Suprapubic skin (tissue), 4 donors: Measurements from ENCODE around the gene PMAIP1. TPM values are rescaled to one million over a fixed set of nuclear protein-coding genes. Genes with fewer than 3 reads are reported as not detected.

Experiments used
- DNase-seq, 2 donors: peaks; one replicate each; pipeline ENCODE4 v3.0.0-alpha.2; 2019; ENCODE audit warnings: low spot score in 2 of 2
- H3K27ac ChIP-seq: fragments of 200-600 bp; sonication (generic); one replicate; pipeline ENCODE4 v1.5.1; 2019
- H3K27me3 ChIP-seq: fragments of 200-600 bp; sonication (generic); one replicate; pipeline ENCODE4 v1.5.1; 2019
- H3K36me3 ChIP-seq: fragments of 200-600 bp; sonication (generic); one replicate; pipeline ENCODE4 v1.5.1; 2019
- H3K4me1 ChIP-seq: fragments of 200-600 bp; sonication (generic); one replicate; pipeline ENCODE4 v1.5.1; 2019
- H3K4me3 ChIP-seq: fragments of 200-600 bp; sonication (generic); one replicate; pipeline ENCODE4 v1.5.1; 2019; ENCODE audit warnings: mild to moderate bottlenecking
- H3K9me3 ChIP-seq: fragments of 200-600 bp; sonication (generic); one replicate; pipeline ENCODE4 v1.5.1; 2019
- CTCF ChIP-seq, 2 donors: fragments of 200-600 bp in 1 of 2; fragments of 450-650 bp in 1 of 2; sonication (generic) in 1 of 2; IDR thresholded peaks; one replicate each; pipeline ENCODE4 v1.5.1; 2016 to 2019; ENCODE audit warnings: antibody characterized with exemption in 2 of 2, mild to moderate bottlenecking in 1 of 2, moderate library complexity in 1 of 2
- EP300 ChIP-seq: sonication (generic); formaldehyde crosslinking; IDR thresholded peaks from one replicate; pipeline ENCODE4 v1.6.1; 2017; ENCODE audit warnings: antibody characterized with exemption
- POLR2A ChIP-seq, 2 donors: fragments of 450-650 bp; IDR thresholded peaks; one replicate each; pipeline ENCODE4 v1.6.1; 2017; ENCODE audit warnings: antibody characterized with exemption in 2 of 2, mild to moderate bottlenecking in 2 of 2, moderate library complexity in 2 of 2
- POLR2AphosphoS5 ChIP-seq, 3 donors: sonication (generic); formaldehyde crosslinking; IDR thresholded peaks; one replicate each; pipeline ENCODE4 v1.6.1; 2017; ENCODE audit warnings: antibody characterized with exemption in 3 of 3
- WGBS: methylation state at CpG from one replicate; pipeline ENCODE4 v1.1.5; 2018; 5-methylcytosine and 5-hydroxymethylcytosine counted together
- total RNA-seq, 4 donors: library from RNA; depleted of rRNA; stranded (reverse); fragments of >200 nt; gene quantifications; one replicate each; pipeline ENCODE4 v1.1.0, GENCODE V29; 2016

PMAIP1 gene
- total RNA-seq, 4 donors from 2014 or later = 18.5 to 27.3 (median 23.8) TPM

GRCh38 chr18:59926131-59926530 lies 26.3 kb downstream of the PMAIP1 start:
- WGBS = 97% methylated on average over 5 of the region's 5 CpGs
- Histone ChIP-seq H3K4me3 (no peak overlapping the region), H3K9me3 (no peaks in the 10 kb centered on the region), H3K36me3 (no peaks in the 10 kb centered on the region), H3K4me1 (peaks cover 13% of the 10 kb centered on the region), H3K27ac (no peak overlapping the region), H3K27me3 (no peaks in the 10 kb centered on the region)
- TF ChIP-seq POLR2A (IDR thresholded peaks at IDR 0.05) = no peak
- no peak for TF ChIP-seq CTCF (IDR thresholded peaks at IDR 0.05)
- TF ChIP-seq EP300 = no peak
- TF ChIP-seq POLR2AphosphoS5 (IDR thresholded peaks at IDR 0.05) = no peak
- DNase-seq = no peak

- 24% methylated on average over 5 of the region's 5 CpGs for WGBS
Measured at GRCh38 chr18:59927246-59927825, 27.5 kb downstream of the PMAIP1 start.

GRCh38 chr18:59928201-59928600 lies 28.4 kb downstream of the PMAIP1 start:
- Histone ChIP-seq H3K9me3 (no peaks in the 10 kb centered on the region), H3K4me1 (peaks cover 10% of the 10 kb centered on the region), H3K27me3 (no peaks in the 10 kb centered on the region), H3K4me3 (no peak overlapping the region), H3K36me3 (no peaks in the 10 kb centered on the region), H3K27ac (no peak overlapping the region)
- TF ChIP-seq EP300 = no peak
- no peak for TF ChIP-seq POLR2A (IDR thresholded peaks at IDR 0.05)
- no peak for TF ChIP-seq CTCF (IDR thresholded peaks at IDR 0.05)
- TF ChIP-seq POLR2AphosphoS5 (IDR thresholded peaks at IDR 0.05) = no peak
- DNase-seq = no peak
- WGBS = 97% methylated on average over 2 of the region's 2 CpGs

More at GRCh38 chr18:59927246-59927825, 27.5 kb downstream of the PMAIP1 start:
- no peak for TF ChIP-seq POLR2AphosphoS5 (IDR thresholded peaks at IDR 0.05)
- TF ChIP-seq EP300 = no peak
- TF ChIP-seq CTCF (IDR thresholded peaks at IDR 0.05) = no peak
- no peak for TF ChIP-seq POLR2A (IDR thresholded peaks at IDR 0.05)
- Histone ChIP-seq H3K36me3 (no peaks in the 10 kb centered on the region), H3K4me1 (peaks cover 13% of the 10 kb centered on the region), H3K4me3 (no peak overlapping the region), H3K27me3 (no peaks in the 10 kb centered on the region), H3K9me3 (no peaks in the 10 kb centered on the region), H3K27ac (no peak overlapping the region)
- no peak for DNase-seq

GRCh38 chr18:59929621-59930295 lies 30.0 kb downstream of the PMAIP1 start:
- no peak for DNase-seq
- no peak for TF ChIP-seq EP300
- no peak for TF ChIP-seq POLR2A (IDR thresholded peaks at IDR 0.05)
- TF ChIP-seq CTCF (IDR thresholded peaks at IDR 0.05) = no peak
- no peaks in the 10 kb centered on the region for H3K36me3 ChIP-seq
- no peaks in the 10 kb centered on the region for H3K27me3 ChIP-seq
- 73% methylated on average over 6 of the region's 7 CpGs for WGBS
- no peak overlapping the region for H3K27ac ChIP-seq
- no peaks in the 10 kb centered on the region for H3K9me3 ChIP-seq
- H3K4me3 ChIP-seq = no peak overlapping the region
- H3K4me1 ChIP-seq = no peaks in the 10 kb centered on the region

- no peak for DNase-seq
- H3K9me3 ChIP-seq = no peaks in the 10 kb centered on the region
- TF ChIP-seq POLR2A (IDR thresholded peaks at IDR 0.05) (no peak), EP300 (no peak), POLR2AphosphoS5 (IDR thresholded peaks at IDR 0.05) (no peak), CTCF (IDR thresholded peaks at IDR 0.05) (no peak)
- no peaks in the 10 kb centered on the region for H3K27me3 ChIP-seq
- 85% methylated on average over 11 of the region's 11 CpGs for WGBS
- H3K4me1 ChIP-seq = no peaks in the 10 kb centered on the region
- no peak overlapping the region for H3K4me3 ChIP-seq
- no peak overlapping the region for H3K27ac ChIP-seq
- H3K36me3 ChIP-seq = no peaks in the 10 kb centered on the region
Measured at GRCh38 chr18:59932401-59932800, 32.6 kb downstream of the PMAIP1 start.
